GM12878 (cell line): ENCODE results near the gene MRPL53.

Experiments used
- ASH2L ChIP-seq: fragments of 300-600, 200-600 bp; sonication (generic); IDR thresholded peaks from 2 replicates; pipeline ENCODE4 v1.6.1; 2017; ENCODE audit warnings: low read depth, mild to moderate bottlenecking, borderline replicate concordance
- EP300 ChIP-seq, 2 experiments: fragments of 150-350 bp in 1 of 2; IDR thresholded peaks; 2 replicates each; pipeline ENCODE4 v1.6.1; 2011 to 2012; ENCODE audit warnings: low read depth in 2 of 2, low read length in 2 of 2, borderline replicate concordance in 1 of 2, improper control_type of control experiment in 1 of 2, inconsistent platforms in 1 of 2; ENCODE audit not compliant: control insufficient read depth in 1 of 2
- MEF2A ChIP-seq: IDR thresholded peaks from 2 replicates; pipeline ENCODE4 v1.6.1; 2011; ENCODE audit warnings: low read depth, mild to moderate bottlenecking, low read length, moderate library complexity; ENCODE audit not compliant: insufficient read depth
- NBN ChIP-seq: fragments of 450-650 bp; IDR thresholded peaks from 2 replicates; pipeline ENCODE4 v1.6.1; 2016
- POLR2A ChIP-seq: IDR thresholded peaks from 2 replicates; pipeline ENCODE4 v1.6.1; 2011; ENCODE audit warnings: low read depth, mild to moderate bottlenecking, low read length
- TF ChIP-seq, protein P1 (sequence below): IDR thresholded peaks from 2 replicates; pipeline ENCODE4 v1.6.1; 2012; ENCODE audit warnings: low read depth, low read length, improper control_type of control experiment
- TF ChIP-seq, protein P2 (sequence below), 3 experiments: IDR thresholded peaks in 2 of 3; conservative IDR thresholded peaks in 1 of 3; 2 replicates each; pipeline ENCODE4 v1.5.1; 2011; ENCODE audit warnings: low read depth in 3 of 3, low read length in 3 of 3, mild to moderate bottlenecking in 3 of 3, control low read depth in 2 of 3, moderate library complexity in 2 of 3, inconsistent platforms in 1 of 3, mixed read lengths in 1 of 3; ENCODE audit not compliant: control insufficient read depth in 2 of 3, insufficient read depth in 1 of 3; ENCODE audit errors: extremely low read depth in 1 of 3
- TF ChIP-seq, protein P3 (sequence below): fragments of 450-650 bp; IDR thresholded peaks from 2 replicates; pipeline ENCODE4 v1.6.1; 2017; ENCODE audit warnings: mild to moderate bottlenecking, moderate library complexity
- TF ChIP-seq, protein P4 (sequence below): IDR thresholded peaks from 2 replicates; pipeline ENCODE4 v1.6.1; 2011; ENCODE audit warnings: low read depth, mild to moderate bottlenecking, low read length, moderate library complexity, borderline replicate concordance; ENCODE audit errors: extremely low read depth
- TF ChIP-seq, protein P5 (sequence below): fragments of 450-650 bp; IDR thresholded peaks from 2 replicates; pipeline ENCODE4 v1.6.1; 2017; ENCODE audit warnings: mild to moderate bottlenecking, low read depth, inconsistent platforms; ENCODE audit not compliant: poor library complexity, severe bottlenecking

DNA sequence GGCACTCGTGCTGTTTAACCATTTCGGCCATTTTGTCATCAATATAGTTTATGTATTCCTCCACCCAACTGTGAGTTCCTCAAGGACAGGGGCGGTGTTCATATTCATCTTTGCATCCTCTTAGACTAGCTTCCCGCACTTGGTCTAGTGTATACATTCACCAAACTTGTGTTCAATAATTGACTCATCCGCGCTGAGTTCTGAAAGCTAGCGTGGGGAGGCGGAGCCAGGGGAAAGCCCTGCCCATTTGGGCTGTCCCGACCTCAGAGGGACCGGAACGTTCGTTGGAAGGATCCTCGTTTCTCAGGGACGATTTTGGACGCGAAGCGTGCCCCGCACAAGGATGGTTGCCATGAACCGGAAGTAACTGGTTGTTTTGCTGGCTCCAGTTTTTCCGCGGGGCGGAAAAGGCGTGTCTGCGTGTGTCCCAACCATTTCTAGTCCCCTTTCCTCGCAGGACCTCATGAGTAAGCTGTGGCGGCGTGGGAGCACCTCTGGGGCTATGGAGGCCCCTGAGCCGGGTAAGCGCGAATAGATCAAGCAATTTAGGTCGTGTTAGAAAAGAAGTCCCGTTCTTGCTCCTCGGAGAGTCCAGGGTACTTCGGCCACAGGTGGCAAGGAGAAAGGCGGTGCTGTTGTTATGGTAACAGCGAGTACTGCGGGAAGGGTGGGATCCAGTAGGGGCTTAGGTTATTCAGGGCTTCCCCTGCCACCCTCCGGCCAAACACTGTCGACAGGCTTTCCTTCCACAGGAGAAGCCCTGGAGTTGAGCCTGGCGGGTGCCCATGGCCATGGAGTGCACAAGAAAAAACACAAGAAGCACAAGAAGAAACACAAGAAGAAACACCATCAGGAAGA lies 17.6 kb downstream of the MRPL53 start, which contains the start of gene INO80B:
- TF ChIP-seq EP300 (IDR thresholded peaks at IDR 0.05; ENCODE audit: borderline replicate concordance in 1 of 2, control insufficient read depth in 1 of 2, low read depth in 2 of 2, low read length in 2 of 2) (no peak), NBN (peak; percentile 96), POLR2A (peak; percentile 58), MEF2A (0 out of 2 replicates have a peak, but pooled peaks have one; percentile 56), ASH2L (0 out of 2 replicates have a peak, but pooled peaks have one; percentile 57)
- TF ChIP-seq, protein P1, sequence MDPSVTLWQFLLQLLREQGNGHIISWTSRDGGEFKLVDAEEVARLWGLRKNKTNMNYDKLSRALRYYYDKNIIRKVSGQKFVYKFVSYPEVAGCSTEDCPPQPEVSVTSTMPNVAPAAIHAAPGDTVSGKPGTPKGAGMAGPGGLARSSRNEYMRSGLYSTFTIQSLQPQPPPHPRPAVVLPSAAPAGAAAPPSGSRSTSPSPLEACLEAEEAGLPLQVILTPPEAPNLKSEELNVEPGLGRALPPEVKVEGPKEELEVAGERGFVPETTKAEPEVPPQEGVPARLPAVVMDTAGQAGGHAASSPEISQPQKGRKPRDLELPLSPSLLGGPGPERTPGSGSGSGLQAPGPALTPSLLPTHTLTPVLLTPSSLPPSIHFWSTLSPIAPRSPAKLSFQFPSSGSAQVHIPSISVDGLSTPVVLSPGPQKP, result peak; percentile 74; the same call in 1 of the 2 replicates
- TF ChIP-seq, protein P2, sequence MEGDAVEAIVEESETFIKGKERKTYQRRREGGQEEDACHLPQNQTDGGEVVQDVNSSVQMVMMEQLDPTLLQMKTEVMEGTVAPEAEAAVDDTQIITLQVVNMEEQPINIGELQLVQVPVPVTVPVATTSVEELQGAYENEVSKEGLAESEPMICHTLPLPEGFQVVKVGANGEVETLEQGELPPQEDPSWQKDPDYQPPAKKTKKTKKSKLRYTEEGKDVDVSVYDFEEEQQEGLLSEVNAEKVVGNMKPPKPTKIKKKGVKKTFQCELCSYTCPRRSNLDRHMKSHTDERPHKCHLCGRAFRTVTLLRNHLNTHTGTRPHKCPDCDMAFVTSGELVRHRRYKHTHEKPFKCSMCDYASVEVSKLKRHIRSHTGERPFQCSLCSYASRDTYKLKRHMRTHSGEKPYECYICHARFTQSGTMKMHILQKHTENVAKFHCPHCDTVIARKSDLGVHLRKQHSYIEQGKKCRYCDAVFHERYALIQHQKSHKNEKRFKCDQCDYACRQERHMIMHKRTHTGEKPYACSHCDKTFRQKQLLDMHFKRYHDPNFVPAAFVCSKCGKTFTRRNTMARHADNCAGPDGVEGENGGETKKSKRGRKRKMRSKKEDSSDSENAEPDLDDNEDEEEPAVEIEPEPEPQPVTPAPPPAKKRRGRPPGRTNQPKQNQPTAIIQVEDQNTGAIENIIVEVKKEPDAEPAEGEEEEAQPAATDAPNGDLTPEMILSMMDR (IDR thresholded peaks at IDR 0.05 in 2 of 3, conservative IDR thresholded peaks at IDR 0.05 in 1 of 3; ENCODE audit: control insufficient read depth in 2 of 3, extremely low read depth in 1 of 3, insufficient read depth in 1 of 3, low read depth in 3 of 3, low read length in 3 of 3), result no peak
- TF ChIP-seq, protein P3, sequence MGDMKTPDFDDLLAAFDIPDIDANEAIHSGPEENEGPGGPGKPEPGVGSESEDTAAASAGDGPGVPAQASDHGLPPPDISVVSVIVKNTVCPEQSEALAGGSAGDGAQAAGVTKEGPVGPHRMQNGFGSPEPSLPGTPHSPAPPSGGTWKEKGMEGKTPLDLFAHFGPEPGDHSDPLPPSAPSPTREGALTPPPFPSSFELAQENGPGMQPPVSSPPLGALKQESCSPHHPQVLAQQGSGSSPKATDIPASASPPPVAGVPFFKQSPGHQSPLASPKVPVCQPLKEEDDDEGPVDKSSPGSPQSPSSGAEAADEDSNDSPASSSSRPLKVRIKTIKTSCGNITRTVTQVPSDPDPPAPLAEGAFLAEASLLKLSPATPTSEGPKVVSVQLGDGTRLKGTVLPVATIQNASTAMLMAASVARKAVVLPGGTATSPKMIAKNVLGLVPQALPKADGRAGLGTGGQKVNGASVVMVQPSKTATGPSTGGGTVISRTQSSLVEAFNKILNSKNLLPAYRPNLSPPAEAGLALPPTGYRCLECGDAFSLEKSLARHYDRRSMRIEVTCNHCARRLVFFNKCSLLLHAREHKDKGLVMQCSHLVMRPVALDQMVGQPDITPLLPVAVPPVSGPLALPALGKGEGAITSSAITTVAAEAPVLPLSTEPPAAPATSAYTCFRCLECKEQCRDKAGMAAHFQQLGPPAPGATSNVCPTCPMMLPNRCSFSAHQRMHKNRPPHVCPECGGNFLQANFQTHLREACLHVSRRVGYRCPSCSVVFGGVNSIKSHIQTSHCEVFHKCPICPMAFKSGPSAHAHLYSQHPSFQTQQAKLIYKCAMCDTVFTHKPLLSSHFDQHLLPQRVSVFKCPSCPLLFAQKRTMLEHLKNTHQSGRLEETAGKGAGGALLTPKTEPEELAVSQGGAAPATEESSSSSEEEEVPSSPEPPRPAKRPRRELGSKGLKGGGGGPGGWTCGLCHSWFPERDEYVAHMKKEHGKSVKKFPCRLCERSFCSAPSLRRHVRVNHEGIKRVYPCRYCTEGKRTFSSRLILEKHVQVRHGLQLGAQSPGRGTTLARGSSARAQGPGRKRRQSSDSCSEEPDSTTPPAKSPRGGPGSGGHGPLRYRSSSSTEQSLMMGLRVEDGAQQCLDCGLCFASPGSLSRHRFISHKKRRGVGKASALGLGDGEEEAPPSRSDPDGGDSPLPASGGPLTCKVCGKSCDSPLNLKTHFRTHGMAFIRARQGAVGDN, result no peak
- TF ChIP-seq, protein P4, sequence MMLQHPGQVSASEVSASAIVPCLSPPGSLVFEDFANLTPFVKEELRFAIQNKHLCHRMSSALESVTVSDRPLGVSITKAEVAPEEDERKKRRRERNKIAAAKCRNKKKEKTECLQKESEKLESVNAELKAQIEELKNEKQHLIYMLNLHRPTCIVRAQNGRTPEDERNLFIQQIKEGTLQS, result no peak
- TF ChIP-seq, protein P5, sequence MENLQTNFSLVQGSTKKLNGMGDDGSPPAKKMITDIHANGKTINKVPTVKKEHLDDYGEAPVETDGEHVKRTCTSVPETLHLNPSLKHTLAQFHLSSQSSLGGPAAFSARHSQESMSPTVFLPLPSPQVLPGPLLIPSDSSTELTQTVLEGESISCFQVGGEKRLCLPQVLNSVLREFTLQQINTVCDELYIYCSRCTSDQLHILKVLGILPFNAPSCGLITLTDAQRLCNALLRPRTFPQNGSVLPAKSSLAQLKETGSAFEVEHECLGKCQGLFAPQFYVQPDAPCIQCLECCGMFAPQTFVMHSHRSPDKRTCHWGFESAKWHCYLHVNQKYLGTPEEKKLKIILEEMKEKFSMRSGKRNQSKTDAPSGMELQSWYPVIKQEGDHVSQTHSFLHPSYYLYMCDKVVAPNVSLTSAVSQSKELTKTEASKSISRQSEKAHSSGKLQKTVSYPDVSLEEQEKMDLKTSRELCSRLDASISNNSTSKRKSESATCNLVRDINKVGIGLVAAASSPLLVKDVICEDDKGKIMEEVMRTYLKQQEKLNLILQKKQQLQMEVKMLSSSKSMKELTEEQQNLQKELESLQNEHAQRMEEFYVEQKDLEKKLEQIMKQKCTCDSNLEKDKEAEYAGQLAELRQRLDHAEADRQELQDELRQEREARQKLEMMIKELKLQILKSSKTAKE, result peak; percentile 68
